Measurements from ENCODE around the gene MPRIP. TPM values are rescaled to one million over a fixed set of nuclear protein-coding genes. Genes with fewer than 3 reads are reported as not detected.

Gene MPRIP
- total RNA-seq, 1 experiment from 2014 or later, result 258 TPM

DNA sequence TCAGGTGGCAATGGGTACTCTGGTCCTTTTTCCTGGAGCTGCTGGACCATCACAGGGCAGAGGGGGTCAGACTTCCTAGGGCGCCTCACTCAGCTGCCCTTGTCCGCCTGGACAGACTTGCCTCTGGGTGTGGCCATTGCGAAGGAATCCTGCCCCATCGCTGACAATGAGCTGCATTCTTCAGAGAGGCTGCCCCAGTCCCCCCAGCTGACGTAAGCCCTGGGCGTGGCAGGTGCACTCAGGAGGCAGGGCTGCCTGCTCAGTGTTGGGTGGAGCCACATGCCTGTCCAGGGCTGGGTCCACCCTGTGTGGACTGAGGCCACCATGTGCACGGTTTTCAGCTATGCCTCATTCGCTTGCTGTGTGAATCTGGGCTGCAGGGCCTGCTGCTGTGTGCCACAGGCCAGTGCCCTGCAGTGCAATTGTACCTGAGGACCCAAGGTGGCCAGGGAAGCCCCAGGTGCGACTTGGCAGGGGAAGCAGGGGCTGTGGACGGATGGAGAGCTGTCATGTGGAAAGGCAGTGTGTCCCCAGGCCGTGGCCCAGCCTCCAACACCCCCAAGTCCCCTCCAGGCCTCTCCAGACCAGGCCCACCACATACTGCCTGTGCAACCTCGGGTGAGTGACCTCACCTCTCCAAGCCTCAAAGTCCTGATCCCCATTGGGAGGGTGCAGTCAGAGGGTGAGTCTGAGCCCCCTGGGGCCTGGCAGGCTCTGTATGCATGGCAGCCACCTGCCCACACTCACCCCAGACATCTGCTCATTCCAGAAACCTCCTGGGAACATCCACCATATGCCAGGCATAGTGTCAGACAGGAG lies 14.0 kb upstream of the MPRIP start:
- peaks cover 47 to 70% of the 10 kb centered on the region in 2 experiments for H3K4me1 ChIP-seq (ENCODE audit: control insufficient read depth in 1 of 2, insufficient read depth in 2 of 2, low read length in 2 of 2)
- peak overlapping the region; percentile 59 for H3K27ac ChIP-seq (ENCODE audit: low read depth, low read length)
- H3K9me3 ChIP-seq (ENCODE audit: control insufficient read depth in 1 of 2, insufficient read depth in 1 of 2, low read depth in 1 of 2, low read length in 2 of 2), result no peaks in the 10 kb centered on the region
- peak; percentile 96 for ATAC-seq
- intact Hi-C loops (cut with micrococcal nuclease), result no loop called here
- no peaks in the 10 kb centered on the region for H3K36me3 ChIP-seq (ENCODE audit: control insufficient read depth in 1 of 2, insufficient read depth in 2 of 2, low read length in 2 of 2)
- no peaks in the 10 kb centered on the region for H3K27me3 ChIP-seq (ENCODE audit: insufficient read depth, low read length)
- H3K4me3 ChIP-seq (replicated peaks in 1 of 2; ENCODE audit: low read depth in 1 of 2, low read length in 2 of 2), result peak overlapping the region; percentile 35 to 51
- POLR2A ChIA-PET, result interaction anchor here (0.5 to 2.5 kb wide), 9 partner anchors 9 to 1830 kb away, joined by 3 to 19 read pairs (median 3); partner anchors contain the start of genes MPRIP and PRPSAP2
- peak overlapping the region; percentile 76 for H3K9ac ChIP-seq (ENCODE audit: low read length)
- no peak overlapping the region for H2AFZ ChIP-seq (ENCODE audit: low read depth, low read length, poor library complexity, severe bottlenecking)
- H3K9me2 ChIP-seq (ENCODE audit: insufficient read depth), result no peaks in the 10 kb centered on the region
- H3K79me2 ChIP-seq (ENCODE audit: insufficient read depth, low read length), result no peaks in the 10 kb centered on the region
- CTCF ChIA-PET, result interaction anchor here (1.2 to 1.8 kb wide), 2 partner anchors 13 kb away, joined by 5 to 7 read pairs; no protein-coding TSS in a partner anchor
- RAD21 ChIA-PET (ENCODE audit: low non-redundant PET in 1 of 2, low total read pairs in 2 of 2, uncharacterized antibody in 2 of 2, unreplicated experiment in 2 of 2), result no interaction called here
- peak overlapping the region; percentile 82 for H3K4me2 ChIP-seq (ENCODE audit: low read length)
- TF ChIP-seq, protein P1, sequence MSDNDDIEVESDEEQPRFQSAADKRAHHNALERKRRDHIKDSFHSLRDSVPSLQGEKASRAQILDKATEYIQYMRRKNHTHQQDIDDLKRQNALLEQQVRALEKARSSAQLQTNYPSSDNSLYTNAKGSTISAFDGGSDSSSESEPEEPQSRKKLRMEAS (IDR thresholded peaks at IDR 0.05), result peak; percentile 98
- peak; percentile 87 for TF ChIP-seq CBX3 (IDR thresholded peaks at IDR 0.05; ENCODE audit: low read depth)
- TF ChIP-seq JUND (IDR thresholded peaks at IDR 0.05), result no peak
- peak; percentile 73 for TF ChIP-seq YY1 (IDR thresholded peaks at IDR 0.05; ENCODE audit: extremely low read depth, insufficient replicate concordance, low read depth, low read length)
- TF ChIP-seq SP1 (IDR thresholded peaks at IDR 0.05; ENCODE audit: low read depth), result peak; percentile 95
- peak; percentile 56 for TF ChIP-seq POLR2AphosphoS5 (IDR thresholded peaks at IDR 0.05; ENCODE audit: low read depth, low read length)
- TSS peak; percentile 84 for BruUV-seq (replicated peaks)
- DNase-seq (ENCODE audit: low read depth, low spot score), result peak; percentile 94
- no peaks in the 10 kb centered on the region for H4K20me1 ChIP-seq (ENCODE audit: insufficient read depth)

DNA sequence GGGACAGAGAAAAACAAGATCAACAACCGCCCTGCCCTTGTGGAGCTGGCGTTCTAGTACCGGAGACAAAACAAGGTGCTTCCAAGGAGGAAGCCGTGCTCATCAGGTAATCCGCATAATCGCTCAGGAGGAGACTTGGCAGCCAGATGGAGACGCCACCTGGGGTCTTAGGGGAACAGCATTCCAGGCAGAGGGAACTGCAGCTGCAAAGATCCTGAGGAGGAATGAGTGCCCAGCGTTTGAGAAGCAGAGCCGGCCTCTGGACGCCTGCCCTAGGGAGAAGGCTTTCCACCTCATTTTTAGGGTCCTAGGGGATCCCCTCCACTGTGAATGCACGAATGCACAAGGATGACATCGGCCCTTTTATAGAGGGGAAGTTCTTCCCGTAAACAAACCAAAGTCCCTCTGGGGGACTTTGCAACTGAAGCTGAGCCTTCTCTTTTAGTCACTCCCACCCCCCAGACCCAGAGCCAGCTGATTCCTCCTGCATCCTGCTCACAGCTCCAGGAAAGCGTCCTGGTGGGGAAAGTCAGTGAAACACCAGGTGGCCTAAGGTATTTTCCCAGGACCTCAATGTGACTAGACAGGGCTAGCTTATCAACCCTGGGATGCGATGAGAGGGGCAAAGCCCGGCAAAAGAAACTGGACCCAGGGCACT lies 13.2 kb upstream of the MPRIP start:
- Histone ChIP-seq H3K4me3 (replicated peaks in 1 of 2; ENCODE audit: low read depth in 1 of 2, low read length in 2 of 2) (peak overlapping the region; percentile 1 to 51; a peak in 3 of 4 replicates), H3K4me2 (ENCODE audit: low read length) (peak overlapping the region; percentile 82), H3K79me2 (ENCODE audit: insufficient read depth, low read length) (no peaks in the 10 kb centered on the region), H3K27me3 (ENCODE audit: insufficient read depth, low read length) (no peaks in the 10 kb centered on the region), H2AFZ (ENCODE audit: low read depth, low read length, poor library complexity, severe bottlenecking) (no peak overlapping the region), H3K4me1 (ENCODE audit: control insufficient read depth in 1 of 2, insufficient read depth in 2 of 2, low read length in 2 of 2) (peaks cover 47 to 70% of the 10 kb centered on the region in 2 experiments), H3K9ac (ENCODE audit: low read length) (peak overlapping the region; percentile 76), H3K9me2 (ENCODE audit: insufficient read depth) (no peaks in the 10 kb centered on the region), H3K36me3 (ENCODE audit: control insufficient read depth in 1 of 2, insufficient read depth in 2 of 2, low read length in 2 of 2) (no peaks in the 10 kb centered on the region), H4K20me1 (ENCODE audit: insufficient read depth) (no peaks in the 10 kb centered on the region), H3K27ac (ENCODE audit: low read depth, low read length) (peak overlapping the region; percentile 59), H3K9me3 (ENCODE audit: control insufficient read depth in 1 of 2, insufficient read depth in 1 of 2, low read depth in 1 of 2, low read length in 2 of 2) (no peaks in the 10 kb centered on the region)
- DNase-seq (ENCODE audit: low read depth, low spot score) (no peak), ATAC-seq (no peak)
- ChIA-PET CTCF (interaction anchor here (1.2 to 1.8 kb wide), 2 partner anchors 12 to 13 kb away, joined by 5 to 7 read pairs; no protein-coding TSS in a partner anchor), POLR2A (interaction anchor here (0.5 to 2.5 kb wide), 5 partner anchors 8 to 588 kb away, joined by 3 to 19 read pairs (median 15); partner anchors contain the start of gene MPRIP), RAD21 (ENCODE audit: low non-redundant PET in 1 of 2, low total read pairs in 2 of 2, uncharacterized antibody in 2 of 2, unreplicated experiment in 2 of 2) (no interaction called here)
- intact Hi-C loops (cut with micrococcal nuclease), result no loop called here
- no peak for TF ChIP-seq JUND (IDR thresholded peaks at IDR 0.05)
- TF ChIP-seq FOSL1 (IDR thresholded peaks at IDR 0.05; ENCODE audit: low read depth), result no peak
- no TSS peak for BruUV-seq (replicated peaks)
